Stimulated activated naive CD8-positive, alpha-beta T cell treated with anti-CD3 and anti-CD28 coated beads, Interleukin-15, Interleukin-2, amounts not matched to agents 100 U/mL and 50 U/mL, for 24 hours (primary cell): ENCODE measurements around the gene NLRP14.

Source experiments
- ATAC-seq: fragments of 150-1000 bp; cut with Tn5 transposase; one replicate; pipeline ENCODE4 v1.10.0; 2021
- DNase-seq: peaks from one replicate; pipeline ENCODE4 v3.0.0; 2021

Gene NLRP14

GRCh38 chr11:7020183-7020917 lies at the start of gene NLRP14, which contains the start of gene ZNF214:
Gene NLRP14, plus strand, starts transcription at chr11:7020479. Its CDS starts 18,108 bp downstream, at chr11:7038587.
Gene ZNF214, minus strand, starts transcription at chr11:7020346. Its CDS starts 17,511 bp downstream, at chr11:7002835.
- ATAC-seq (no peak), DNase-seq (no peak)

DNA sequence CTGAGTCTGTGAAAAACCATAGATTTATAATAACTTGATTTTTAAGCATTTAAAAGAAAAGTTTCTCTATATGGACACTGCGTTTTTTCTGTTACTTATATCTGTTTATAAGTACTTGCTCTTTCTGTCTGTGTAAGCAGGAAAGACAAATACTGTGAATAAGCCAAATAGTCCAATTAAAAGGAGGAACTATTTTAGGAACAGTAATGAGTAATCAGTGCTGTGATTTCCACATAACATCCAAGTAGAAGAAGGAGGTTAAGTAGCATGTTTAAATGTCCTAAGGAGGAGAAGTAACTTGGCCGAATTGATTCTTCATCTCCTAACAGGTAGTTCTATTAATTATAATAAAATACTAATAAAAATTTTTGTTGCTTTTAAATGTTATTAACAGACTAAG lies 40.9 kb upstream of the NLRP14 start:
- ATAC-seq = no peak
- no peak for DNase-seq

DNA sequence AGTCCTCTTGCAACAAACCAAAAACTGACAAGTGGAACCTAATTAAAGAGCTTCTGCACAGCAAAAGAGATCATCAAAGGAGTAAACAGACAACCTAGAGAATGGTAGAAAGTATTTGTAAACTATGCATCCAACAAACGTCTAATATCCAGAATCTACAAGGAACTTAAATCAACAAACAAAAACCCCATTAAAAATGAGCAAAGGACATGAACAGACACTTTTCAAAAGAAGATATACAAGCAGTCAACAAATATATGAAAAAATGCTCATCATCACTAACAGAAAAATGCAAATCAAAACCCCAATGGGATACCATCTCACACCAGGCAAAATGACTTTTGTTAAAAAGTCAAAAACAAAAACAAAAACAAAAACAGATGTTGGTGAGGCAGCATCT lies 33.8 kb upstream of the NLRP14 start:
- ATAC-seq (no peak), DNase-seq (no peak)

GRCh38 chr11:6988506-6988905 lies 31.8 kb upstream of the NLRP14 start:
- no peak for DNase-seq
- ATAC-seq = no peak

- DNase-seq = no peak
Observed at GRCh38 chr11:6991227-6991626, 29.1 kb upstream of the NLRP14 start.

GRCh38 chr11:6992026-6992425 lies 28.3 kb upstream of the NLRP14 start:
- DNase-seq (no peak), ATAC-seq (no peak)

More at GRCh38 chr11:6991227-6991626, 29.1 kb upstream of the NLRP14 start:
- no peak for ATAC-seq

DNA sequence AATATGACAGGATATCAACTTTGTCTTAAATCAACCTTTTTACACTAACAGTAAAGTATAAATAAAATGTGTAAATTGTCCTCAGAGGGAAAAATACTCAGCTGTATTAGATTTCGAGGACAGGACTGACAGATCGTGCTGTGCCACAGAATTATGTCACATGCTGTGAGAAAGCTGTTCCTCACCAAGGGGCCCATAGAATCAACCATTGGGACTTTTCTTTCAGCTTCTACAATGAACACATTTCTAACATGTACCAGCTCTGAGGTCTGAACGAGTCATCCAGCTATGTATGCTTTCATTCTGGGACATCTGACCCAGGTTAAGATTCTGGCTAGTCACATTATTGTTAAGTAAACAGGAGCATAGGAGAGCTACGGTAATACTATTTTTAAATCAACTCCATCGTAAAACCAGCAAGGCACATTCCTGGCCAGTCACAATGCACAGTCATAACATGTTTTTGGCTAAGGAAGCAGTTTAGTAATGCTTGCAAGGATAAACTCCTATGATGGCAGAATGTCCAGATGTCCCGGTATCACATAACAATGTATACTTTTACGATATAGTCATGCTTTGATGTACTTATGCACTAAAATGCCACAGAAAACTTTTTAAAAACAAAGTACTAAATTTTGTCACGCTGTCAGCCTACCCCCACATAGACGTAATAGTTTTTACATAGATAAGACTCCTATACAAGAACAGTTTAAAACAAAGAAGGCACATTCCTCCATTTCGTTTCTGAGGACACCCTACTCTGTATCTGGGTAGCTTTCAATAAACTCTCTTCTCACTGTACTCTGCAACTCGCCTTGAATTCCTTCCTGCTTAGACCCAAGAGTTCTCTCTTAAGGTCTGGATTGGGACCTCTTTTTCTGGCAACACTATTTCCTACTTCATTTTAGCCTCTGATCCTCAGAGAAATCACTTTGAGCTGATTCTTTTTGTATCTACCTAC lies 27.5 kb upstream of the NLRP14 start:
- no peak for ATAC-seq
- no peak for DNase-seq

- no peak for ATAC-seq
Observed at GRCh38 chr11:6995703-6996102, 24.6 kb upstream of the NLRP14 start.

DNA sequence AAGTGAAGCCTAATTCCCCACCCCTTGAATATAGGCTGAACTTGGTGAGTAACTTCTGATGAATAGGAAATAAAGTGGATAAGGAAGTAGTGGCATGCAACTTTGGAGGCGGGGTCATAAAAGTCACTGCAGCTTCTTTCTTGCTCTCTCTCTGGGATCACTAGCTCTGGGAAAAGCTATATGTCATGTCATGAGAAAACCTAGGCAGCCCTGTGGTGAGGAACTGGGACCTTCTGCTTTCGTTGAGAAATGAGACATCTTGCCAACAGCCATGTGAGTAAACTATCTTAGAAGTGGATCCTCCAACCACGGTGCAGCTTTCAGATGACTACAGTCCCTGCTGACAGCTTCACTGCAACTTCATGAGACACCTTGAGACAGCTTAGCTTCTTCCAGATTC lies 15.8 kb upstream of the NLRP14 start:
- ATAC-seq (no peak), DNase-seq (no peak)

More at GRCh38 chr11:6995703-6996102, 24.6 kb upstream of the NLRP14 start:
- no peak for DNase-seq

GRCh38 chr11:7014118-7014517 lies 6.2 kb upstream of the NLRP14 start:
- ATAC-seq (no peak), DNase-seq (no peak)

- ATAC-seq (no peak), DNase-seq (no peak)
Observed at GRCh38 chr11:7016011-7016410, 4.3 kb upstream of the NLRP14 start.

- DNase-seq (no peak), ATAC-seq (no peak)
Observed at GRCh38 chr11:7019500-7020182, 638 bp upstream of the NLRP14 start.

GRCh38 chr11:7021318-7021717 lies 1.0 kb downstream of the NLRP14 start:
- ATAC-seq (no peak), DNase-seq (no peak)

GRCh38 chr11:7028141-7028540 lies 7.9 kb downstream of the NLRP14 start:
- DNase-seq = no peak
- no peak for ATAC-seq

DNA sequence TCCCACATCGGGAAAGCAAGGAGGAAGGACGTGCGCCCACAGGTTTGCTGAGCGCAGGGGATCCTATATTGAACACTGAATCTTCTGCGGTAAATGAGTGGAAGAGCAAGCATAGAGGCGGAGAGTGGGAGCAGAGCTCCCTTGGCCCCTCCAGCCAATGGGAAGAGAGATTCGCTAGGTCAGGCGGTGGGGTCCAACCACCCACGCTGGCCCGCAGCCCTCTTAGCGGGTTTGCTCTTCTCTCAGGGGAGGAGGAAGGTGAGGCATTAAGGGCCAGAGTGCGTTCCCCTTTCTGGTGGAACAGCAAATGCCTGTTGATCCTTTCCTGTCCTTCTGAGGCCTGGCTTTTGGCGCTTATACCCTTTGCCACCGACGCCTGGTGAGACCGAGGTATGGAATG lies 10.6 kb downstream of the NLRP14 start:
- DNase-seq = no peak

GRCh38 chr11:7031471-7031871 lies 11.2 kb downstream of the NLRP14 start:
- DNase-seq (no peak), ATAC-seq (no peak)

More for the DNA sequence above, 10.6 kb downstream of the NLRP14 start:
- no peak for ATAC-seq

- DNase-seq (no peak), ATAC-seq (no peak)
Observed at GRCh38 chr11:7032692-7033091, 12.4 kb downstream of the NLRP14 start.

- no peak for DNase-seq
- ATAC-seq = no peak
Observed at GRCh38 chr11:7034019-7034418, 13.7 kb downstream of the NLRP14 start.

DNA sequence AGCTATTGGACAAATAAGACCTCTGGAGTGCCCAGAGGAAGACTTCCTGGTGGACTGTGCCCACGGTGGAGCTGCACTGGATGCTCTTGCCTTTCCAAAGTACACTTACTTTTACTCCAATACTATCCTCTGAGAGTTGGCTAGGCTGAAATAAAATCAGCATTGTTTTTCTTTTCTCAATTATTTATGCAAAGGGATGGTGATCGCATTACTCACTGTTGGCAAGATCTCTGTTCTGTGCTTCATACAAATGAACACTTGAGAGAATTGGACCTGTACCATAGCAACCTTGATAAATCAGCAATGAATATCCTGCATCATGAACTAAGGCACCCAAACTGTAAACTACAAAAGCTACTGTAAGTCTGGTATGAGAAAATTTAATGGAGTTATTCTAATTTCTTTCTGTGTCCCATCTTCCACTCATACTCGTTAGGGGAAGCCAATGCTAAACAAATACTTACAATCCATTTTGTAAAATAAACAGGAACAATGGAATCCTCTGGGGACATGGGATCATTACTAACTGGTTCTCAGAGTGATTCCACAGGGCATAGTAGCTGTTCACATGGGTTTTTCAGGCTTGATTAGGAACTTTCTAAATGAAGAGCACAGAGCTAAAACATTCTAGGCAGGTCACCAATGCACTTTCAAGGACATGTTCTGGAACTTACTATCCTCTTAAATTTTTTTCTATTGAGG lies 26.3 kb downstream of the NLRP14 start:
- ATAC-seq = no peak
- DNase-seq = no peak

- no peak for DNase-seq
- no peak for ATAC-seq
Observed at GRCh38 chr11:7050191-7050590, 29.9 kb downstream of the NLRP14 start.

- DNase-seq = no peak
- ATAC-seq = no peak
Observed at GRCh38 chr11:7056828-7057513, 36.7 kb downstream of the NLRP14 start.
